Activated T-helper 1 cell treated with anti-CD3 and anti-CD28 coated beads, Interleukin-2, amount 50 U/mL, for 16 hours (primary cell): ENCODE data around the gene USP3.

ENCODE experiments used
- DNase-seq, 2 donors: peaks; one replicate each; pipeline ENCODE4 v3.0.0-alpha.2; 2020; ENCODE audit warnings: low read depth in 1 of 2, low spot score in 1 of 2

USP3 gene

DNA sequence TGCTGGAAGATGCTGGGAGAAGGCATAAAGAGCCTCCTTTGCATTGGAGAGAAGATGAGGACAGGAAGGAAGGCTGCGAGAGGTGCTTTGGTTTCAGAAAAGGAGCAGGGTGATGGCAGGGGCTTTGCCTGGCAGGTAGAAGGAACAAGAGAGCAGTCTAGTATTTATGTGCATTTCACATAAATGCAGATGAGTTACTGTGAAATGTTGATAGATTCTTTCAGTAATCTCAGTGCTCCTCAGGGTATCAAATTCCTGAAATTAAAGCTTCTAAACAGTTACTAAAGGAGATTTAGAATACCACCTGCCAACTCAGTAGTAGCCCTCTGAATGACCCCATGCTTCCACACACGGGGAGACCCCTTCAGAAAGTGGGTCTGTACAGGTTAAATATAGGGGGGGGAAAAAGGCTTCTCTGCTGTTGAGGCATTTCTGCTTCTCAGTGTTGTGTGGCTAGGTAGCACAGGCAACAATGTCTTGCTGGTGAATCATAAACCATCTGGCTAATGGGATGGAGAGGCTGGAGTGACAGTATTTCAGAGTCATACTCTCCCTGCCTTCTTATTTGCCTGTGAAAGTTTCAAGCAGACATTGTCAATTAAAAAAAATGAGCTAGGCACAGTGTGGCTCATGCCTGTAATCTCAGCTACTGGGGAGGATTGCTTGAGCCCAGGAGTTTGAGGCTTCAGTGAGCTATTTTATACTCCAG lies 78.5 kb downstream of the USP3 start:
- no peak for DNase-seq

DNA sequence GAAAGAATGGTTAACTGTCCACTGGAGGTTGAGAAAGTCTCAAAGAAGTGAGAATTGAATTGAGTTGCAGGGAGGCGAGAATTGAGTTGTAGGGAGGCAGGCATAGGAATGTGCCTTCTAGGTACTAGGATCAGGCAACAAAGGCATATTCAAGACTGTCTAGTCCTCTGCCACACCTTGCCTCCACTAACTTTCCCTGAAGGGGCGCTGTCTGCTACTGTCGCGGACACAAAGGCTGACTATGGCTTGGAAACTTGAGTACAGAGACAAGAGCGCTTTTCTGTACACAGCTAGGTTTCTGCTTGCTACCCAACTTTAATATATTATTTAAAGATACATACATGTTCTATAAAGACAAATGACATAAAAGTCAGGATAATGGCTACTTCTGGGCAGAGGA lies 82.4 kb downstream of the USP3 start:
- no peak for DNase-seq

DNA sequence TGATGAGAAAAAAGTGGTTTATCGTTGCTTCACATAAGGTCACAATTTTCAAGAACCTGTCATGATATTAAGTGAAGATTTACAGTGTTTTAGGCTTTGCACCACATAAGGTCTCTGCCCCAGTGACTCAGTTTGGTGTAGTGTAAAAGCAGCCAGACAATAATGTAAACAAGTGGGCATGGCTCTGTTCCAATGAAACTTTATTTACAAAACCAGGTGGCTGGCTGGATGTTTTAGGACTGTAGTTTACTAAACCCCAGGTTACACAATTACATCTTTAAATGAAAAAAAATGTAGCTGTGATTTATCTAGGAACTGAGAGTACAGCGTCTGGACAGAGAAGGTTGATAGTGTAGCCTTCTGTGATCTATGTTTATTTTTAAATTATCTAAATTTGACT lies 83.1 kb downstream of the USP3 start:
- DNase-seq, result no peak

GRCh38 chr15:63588826-63589225 lies 84.4 kb downstream of the USP3 start:
- no peak for DNase-seq

DNA sequence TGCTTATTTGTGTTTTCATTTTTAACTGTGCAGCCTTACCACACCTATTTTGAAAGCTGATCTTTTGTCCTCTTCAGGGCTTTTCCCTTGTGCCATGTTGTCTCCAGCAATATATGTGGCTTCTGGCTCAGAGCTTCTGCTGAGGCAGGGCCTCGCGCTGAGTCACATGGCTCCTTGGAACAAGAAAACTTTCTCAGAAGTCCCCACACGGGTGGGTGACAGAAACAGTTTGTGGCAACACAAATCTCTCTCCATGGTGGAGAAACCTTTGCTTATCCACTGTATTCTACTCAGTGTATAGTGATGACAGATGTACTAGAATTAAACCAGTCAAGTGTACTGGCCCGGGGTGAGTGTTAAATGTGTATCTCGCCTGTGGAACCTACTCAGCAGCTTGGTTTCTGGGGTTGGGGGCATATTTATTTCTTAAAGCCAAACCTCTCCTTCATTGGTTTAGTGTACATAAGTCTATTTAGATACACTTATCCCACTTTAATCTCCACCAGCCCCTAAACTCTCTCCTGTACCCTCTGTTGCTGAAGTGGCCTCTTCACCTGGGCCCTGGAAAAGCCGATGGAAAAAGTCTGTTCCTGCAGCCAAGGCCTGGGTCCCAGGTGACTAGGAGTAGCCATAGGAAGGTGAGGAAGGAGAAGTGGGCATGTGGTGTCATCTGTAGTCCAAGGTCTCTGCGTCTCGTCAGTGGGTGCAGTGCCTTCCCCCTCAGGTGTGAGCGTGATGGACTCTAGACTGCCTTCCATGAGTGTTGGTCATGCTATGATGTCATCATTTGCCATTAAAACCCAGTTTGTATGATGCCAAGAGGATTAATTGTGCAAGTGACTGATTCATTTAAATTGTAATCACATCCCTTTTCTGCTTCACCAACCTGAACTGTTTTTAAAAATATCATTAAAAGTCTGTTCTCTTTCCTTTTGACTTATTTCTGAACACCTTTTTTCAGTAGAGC lies 89.6 kb downstream of the USP3 start:
- peak in 1 of 2 donors; percentile 13 for DNase-seq

DNA sequence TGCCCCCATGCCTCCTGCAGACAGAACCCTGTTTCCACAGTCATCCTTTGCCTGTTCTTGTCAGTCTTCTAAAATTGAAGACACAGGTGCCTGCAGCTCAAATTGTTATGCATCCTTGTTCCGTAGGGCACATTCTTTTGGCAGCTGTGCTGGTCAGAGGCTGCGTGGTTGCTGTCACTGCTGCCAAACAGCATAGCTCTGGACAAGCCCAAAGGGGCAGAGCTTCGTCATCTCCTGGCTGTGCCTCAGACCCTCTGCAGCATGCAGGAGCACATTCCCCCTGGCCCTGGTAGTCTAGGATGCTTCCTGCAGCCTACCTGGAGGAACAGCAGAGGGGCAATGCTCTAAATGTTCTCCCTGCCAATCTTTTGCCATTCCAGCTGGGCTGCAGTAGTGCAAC lies 90.7 kb downstream of the USP3 start:
- no peak for DNase-seq

DNA sequence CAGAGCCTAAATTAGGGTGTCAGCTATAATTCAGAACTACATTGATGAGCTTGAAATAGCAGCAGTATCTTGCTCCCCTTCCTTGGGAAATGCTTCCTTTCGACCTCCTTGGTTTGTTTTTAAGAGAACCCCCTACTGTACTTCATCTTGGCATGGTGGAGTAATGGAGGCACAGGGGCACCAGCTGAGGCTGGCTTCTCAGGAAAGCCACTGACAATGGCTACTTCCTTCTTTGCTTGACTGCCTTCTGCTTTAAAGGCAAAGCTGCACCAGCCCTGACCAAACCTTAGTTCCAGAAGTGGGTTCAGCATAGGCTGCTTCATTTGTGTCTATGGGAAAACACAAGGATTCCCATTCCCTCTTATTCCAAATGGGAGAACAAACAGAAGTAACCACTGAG lies 91.3 kb downstream of the USP3 start:
- DNase-seq, result no peak

GRCh38 chr15:63596676-63597037 lies 92.3 kb downstream of the USP3 start:
- DNase-seq, result no peak

GRCh38 chr15:63597038-63597790 lies 92.8 kb downstream of the USP3 start, which contains the start of gene FBXL22:
Gene FBXL22 (plus strand): TSS chr15:63597387. CDS start chr15:63597393, 6 bp downstream.
- no peak for DNase-seq

DNA sequence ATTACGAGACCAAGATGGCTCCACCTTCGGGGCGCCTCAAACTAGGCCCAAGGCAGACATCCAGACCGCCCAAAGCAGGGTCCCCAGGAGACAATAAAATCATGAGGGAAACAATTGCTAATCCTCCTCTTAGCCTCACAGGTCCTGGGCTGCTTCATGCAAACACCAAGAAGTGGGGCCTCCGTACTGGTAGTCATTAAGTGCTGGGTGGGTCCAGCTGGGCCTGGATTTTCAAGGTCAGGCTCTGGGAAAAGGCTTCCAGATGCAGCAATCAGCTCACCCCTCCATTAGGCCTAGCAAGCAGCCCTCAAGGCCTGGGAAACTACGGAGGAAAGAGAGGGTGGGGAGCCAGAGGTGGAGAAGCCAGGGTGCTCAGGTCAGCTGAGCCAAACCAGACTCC lies 93.4 kb downstream of the USP3 start:
- DNase-seq, result no peak

GRCh38 chr15:63598473-63599400 lies 94.3 kb downstream of the USP3 start:
- no peak for DNase-seq

DNA sequence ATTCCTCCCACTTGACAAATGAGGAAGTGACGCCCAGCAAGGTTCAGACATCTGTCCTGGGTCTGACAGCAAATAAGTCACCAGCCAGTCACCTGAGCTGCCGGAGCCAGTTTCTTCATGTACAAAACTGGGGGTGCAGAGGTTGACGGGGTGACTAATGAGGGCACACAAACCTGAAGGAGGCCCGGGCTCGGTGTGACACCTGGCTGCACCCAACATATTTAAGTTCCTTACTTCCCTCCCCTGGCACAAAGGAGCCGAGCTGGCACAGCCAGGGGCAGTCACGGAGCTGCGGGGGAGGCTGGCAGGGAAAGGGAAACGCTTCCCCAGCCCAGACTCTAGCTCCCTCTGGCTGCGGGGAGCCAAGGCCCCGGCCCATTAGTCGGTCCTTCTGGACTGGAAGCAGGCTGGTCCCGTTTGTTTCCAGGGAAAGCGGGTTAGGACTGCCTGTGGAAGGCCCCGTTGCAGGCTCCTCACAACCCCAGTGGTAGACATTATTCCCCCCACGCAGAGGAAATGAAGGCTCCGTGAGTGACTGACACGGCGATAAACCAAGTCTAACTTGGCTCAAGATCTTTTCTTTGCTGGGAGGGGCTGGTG lies 95.1 kb downstream of the USP3 start:
- peak in 1 of 2 donors; percentile 14 for DNase-seq

DNA sequence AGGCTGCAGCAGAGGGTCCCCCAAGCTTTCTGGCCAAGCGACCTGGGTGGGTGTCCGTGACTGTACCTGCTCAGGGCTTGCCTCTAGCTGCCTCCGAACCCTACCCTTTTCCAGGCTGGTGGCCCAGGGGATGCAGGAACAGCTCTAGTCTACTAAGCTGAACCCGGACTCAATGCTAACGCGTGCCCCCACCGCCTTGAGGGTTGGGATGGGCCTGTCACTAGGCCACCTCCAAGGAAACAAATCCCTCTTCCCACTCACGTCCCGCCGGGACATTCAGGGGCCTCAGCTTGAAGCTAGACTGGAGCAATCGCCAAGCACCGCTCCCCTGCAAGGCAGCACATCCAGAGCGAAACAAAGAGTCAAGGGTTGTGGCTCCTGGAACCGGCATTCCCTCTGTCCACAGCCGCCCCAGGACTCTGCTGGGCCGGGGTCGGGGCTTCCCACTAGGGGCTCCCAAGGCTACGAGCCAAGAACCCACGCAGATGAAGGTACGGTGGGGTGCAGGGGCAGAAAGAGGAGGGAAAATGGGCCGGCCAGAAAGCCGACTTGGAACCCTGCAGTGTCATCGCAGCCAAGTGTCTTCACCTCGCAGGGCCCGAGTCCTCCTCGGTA lies 95.7 kb downstream of the USP3 start:
- DNase-seq, result no peak

DNA sequence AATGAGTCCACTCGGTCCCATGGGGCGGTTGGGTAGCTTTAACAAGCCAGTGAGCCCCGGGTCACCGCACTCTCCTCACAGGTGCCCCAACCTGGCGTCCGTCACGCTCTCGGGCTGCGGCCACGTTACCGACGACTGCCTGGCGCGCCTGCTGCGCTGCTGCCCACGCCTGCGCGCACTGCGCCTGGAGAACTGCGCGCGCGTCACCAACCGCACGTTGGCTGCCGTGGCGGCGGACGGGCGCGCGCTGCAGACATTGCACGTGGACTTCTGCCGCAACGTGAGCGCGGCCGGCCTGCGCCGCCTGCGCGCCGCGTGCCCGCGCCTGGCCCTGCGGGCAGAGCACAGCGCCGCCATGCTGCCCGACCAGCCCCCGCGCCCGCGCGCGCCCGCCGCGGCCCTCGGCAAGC lies 96.2 kb downstream of the USP3 start:
- peak; percentile 74 to 89 for DNase-seq

DNA sequence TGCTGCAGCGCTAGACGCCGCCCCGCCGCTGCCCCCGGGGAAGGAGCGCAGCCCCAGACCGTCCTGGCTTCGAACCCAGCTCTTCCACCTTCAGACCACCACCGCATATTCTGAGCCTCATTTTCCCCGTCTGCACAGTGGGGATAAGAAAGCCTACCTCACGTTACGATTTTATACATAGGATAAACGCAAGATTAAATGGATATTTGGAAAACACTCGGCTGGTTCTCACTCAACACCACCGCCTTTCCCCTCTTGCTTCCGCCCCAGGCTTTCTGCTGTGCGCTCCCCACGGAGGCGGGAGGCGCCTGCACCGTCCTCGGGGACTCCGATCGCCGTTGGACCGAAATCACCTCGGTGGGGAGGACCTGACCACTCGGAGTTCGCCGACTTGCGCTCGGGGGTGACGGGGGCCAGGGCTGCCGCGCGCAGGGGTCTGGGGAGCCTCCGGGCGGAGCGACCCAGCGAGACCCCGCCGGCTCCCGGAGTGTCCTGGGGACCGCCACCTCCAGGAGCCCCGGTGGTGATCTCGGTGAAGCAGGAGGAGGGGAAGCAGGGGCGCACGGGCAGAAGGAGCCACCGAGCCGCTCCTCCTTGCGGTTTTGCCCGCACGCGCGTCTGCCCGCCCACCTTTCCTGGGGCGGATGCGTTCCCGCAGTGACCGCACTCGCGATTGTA lies 96.8 kb downstream of the USP3 start:
- peak in 1 of 2 donors; percentile 42 for DNase-seq

- no peak for DNase-seq
Measured at GRCh38 chr15:63601704-63602185, 97.4 kb downstream of the USP3 start.

DNA sequence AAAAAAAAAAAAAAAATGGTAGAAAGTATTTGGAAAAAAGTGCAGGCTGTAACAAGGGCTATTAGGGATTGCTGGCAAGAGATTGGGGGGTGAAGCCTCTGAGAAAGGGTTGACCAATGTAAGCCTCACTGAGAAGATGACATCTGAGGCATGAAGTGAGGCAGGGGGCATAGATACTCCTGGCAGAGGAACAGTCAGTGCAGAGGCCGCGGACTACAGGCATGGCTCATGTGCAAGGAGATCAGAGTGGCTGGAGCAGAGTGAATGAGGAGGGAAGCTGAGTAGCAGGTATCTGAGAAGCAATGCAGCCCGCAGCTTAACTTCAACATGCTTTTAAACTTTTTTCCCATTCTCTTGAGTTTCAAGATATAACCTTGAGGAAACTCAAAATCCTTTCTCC lies 98.2 kb downstream of the USP3 start:
- no peak for DNase-seq

DNA sequence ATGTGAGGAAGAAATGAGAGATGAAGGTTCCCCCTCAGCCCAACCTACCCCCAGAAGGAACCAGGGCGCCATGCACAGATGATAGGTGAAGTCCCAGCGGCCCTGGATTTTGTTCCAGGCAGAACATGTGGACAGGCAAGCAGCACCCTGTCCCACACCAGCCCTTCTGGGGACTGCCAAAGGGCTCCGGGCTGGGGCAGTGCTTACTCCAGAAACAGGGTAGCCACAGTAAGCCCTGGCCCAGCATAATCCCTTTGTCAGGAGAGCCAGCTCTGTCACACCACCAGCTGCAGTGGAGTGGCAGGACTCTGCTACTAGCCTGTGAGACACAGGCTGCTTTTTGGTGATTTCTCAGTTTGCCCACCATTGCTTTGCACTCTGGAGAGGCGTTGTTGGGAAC lies 99.1 kb downstream of the USP3 start:
- DNase-seq, result no peak

DNA sequence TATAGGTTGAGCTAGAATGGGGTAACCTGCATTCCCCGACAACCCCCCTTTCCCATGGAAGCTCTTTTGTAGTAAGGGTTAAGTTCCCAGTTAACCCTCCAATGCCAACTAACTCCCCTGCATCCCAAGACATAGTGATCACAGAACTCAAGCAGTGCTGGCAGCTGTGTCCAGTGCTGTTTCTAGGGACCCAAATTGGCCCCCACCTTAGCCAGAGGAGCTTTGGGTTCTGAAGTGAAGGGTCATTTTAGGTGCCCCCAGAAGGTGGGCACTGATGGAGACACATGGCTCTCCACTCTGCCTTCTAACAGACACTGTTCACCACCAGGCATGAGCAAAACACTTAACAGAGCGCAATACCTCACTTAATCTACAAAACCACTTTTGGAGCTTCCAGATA lies 99.9 kb downstream of the USP3 start:
- no peak for DNase-seq
